Renal cortex interstitium (tissue), 11 donors: ENCODE results near the gene BOLA2B. TPM values are rescaled to one million over a fixed set of nuclear protein-coding genes. Genes with fewer than 3 reads are reported as not detected.
"Not testable (repeated sequence)": the region's sequence is repeated elsewhere in the genome, so short reads cannot be mapped to it uniquely, and the experiment has no call there.

Source experiments
- DNase-seq, 11 donors: peaks; one replicate each; pipeline ENCODE4 v3.0.0-alpha.2; 2013; ENCODE audit warnings: low read depth in 9 of 11, low spot score in 4 of 11; ENCODE audit errors: extremely low read depth in 1 of 11
- polyA plus RNA-seq, 3 donors: library from polyadenylated mRNA; unstranded; fragments of 120-200 nt; gene quantifications; one replicate each; pipeline ENCODE4 v1.2.1, GENCODE V29; 2013; ENCODE audit not compliant: insufficient read length in 3 of 3

The BOLA2B gene
- polyA plus RNA-seq, 3 donors, result 26.0 to 39.1 (median 36.5) TPM

DNA sequence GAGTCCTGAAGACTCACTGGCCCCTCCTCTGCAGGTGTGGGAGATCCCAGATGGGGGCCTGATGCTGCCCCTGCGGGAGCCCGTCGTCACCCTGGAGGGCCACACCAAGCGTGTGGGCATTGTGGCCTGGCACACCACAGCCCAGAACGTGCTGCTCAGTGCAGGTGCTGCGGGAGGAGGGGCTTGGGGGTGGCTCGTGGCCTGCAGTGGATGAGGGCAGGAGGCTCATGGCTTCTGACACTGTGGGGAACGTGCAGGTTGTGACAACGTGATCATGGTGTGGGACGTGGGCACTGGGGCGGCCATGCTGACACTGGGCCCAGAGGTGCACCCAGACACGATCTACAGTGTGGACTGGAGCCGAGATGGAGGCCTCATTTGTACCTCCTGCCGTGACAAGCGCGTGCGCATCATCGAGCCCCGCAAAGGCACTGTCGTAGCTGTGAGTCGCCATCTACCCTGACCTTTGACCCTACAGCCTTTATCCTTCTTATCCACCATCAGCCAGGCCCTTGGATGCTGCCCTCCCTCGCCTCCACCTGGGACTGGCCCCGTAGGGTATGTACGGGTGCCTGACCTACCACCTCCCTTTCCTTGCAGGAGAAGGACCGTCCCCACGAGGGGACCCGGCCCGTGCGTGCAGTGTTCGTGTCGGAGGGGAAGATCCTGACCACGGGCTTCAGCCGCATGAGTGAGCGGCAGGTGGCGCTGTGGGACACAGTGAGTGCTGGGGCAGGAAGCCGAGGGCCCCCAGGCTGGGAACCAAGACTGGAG, 6.5 kb downstream of the BOLA2B start:
- no peak for DNase-seq

DNA sequence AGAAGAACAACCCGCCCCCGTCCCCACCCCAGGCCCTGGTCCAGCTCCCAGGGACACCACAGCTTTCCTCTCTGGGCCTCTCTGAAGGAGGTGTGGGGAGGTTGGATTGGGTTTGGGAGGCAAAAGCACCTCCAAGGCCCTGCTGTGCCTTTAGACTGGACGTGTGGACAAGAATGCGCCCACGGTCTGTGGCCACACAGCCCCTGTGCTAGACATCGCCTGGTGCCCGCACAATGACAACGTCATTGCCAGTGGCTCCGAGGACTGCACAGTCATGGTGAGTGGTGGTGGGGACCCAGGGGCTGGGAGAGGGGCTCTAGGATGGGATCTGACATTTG, 7.1 kb downstream of the BOLA2B start:
- DNase-seq, result no peak

DNA sequence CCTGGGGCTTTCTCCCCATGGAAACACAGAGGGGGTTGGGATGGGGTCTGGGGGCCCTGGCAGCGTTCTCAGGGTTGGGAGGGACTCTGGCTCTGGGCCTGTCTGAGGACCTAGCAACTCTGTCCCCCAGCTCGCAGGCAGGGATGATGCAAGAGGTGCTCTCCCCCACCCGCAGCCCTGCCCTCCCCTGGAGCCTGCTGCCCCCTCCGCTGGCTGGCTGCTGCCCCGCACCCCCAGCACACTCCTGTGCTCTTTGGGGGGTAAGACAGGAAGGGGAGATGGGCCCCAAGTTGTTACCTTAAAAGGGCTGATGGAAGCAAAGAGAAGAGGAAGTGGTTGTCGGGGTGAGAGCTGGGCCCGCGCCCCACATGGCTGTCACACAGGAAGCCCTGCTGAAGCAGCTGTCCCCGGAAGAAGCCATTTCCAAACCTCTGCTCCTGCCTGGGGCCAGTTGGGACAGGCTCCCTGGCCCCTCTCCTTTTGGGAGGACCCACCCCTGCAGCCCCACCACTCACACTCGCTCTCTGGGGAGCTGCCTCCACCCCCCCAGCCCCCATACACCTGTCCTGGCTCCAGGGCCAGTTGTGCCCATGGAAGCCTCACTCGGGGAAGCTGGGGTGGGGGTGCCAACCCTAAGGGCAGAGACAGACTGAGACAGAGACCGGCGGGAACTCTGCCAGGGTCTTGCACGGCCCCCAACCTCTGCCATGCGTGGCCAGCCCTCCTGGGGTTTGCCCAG, 7.6 kb downstream of the BOLA2B start:
- no peak for DNase-seq

DNA sequence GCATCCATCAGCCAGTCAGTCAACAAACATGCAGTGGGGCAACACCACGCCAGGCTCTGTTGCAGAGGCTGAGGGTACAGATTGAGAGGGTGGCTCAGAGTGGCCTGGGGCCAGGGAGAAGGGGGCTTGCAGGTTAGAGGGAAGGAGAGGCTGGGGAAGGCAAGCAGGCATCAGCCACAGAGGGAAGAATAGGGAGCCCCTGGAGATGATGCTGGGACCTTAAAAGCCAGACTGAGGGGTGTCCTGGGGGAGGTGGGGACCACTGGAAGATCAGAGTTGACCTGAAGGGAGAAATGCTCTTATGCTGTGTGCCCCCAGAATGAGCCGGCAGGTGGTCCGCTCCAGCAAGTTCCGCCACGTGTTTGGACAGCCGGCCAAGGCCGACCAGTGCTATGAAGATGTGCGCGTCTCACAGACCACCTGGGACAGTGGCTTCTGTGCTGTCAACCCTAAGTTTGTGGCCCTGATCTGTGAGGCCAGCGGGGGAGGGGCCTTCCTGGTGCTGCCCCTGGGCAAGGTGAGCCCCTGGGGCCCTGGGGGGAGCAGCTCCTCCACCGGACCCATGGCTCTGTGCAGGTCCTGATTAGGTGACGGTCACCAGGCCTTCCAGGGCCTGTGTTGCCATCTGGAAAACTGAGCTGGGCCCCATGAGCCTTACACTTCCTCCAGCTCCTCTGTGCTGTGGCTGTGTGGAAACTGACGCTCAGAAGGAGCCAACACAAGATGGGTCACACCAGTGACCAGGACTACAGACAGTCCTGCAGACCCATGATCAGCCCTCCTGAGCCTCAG, 8.4 kb downstream of the BOLA2B start:
- DNase-seq, result no peak

DNA sequence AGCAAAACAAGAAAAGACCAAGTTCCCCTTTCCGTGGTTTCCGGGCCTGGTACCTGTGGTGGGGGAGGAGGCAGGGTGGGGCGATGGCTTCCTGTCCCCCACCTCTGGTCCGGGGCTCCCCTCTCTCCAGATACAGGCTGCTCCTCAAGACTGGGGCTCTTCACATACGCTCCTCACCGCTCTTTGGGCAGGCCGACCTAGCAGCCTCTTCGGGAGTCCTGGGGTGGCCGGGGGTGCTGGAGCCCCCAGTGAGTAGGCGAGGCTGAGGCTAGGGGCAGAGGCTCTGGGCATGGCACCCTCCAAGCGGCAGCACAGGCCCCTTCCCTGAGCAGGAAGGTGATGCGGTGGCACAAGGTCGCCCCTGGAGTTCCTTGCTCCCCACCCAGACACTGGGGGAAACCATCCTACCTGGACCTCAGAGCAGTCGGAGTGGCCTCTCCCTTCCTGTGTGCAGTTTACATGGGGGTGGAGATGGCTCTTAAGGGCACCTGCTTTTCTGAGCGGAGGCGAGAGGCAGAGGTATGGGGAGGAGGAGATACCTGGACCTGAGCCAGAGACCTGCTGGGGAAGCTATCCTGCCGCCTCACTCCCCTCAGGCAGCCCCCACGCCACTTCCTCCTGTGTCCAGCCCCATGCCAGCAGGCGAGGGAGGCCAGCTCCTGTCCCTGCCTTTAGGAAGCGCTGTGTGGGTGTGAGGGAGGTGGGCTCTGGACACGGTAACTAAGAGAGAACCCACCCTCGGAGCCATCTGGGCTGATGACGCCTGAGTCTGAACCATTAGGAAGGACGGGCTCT, 9.2 kb downstream of the BOLA2B start:
- no peak for DNase-seq

DNA sequence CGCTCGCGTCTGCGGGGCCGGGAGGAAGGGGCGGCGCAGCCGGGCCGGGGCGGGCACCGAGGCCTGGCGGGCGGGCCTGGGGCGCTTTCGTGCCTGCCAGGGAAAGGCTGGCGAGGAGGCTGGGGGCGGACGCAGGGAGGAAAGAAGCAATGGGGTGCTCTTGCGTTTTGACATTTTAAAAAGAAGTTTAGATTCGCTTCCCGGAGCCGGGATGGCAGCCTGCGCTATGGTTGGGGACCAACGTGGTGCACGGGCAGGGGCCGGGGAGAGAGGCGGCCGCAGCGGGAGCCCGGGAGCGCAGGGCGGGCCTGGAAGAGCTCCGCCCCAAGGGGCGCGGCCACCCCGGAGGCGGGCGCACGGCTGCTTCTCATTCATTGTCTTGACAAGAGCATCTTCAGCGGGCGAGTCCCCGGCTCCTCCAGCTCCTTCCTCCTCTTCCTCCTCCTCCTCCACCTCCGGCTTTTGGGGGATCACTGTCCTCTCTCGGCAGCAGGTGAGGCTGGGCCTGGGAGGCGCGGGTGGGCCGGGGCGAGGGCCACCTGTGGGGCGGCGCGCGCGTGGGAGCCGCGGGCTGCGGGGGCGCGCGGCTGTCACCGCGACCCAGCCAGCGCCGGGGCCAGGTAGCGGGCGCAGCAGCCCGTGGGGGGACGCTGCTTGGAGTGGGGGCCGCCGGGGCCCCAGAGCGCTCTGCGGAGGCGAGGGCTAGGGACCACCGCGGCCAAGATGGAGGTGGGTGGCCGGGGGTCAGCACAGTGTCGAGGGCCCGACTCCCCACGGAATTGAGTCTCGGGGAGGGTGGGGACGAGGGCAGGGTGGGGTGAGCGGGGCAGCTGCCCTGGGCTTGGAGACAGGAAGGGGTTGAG, 10.0 kb downstream of the BOLA2B start, which contains the start of gene CORO1A:
Gene CORO1A, plus strand, starts transcription at position 370 of the 863 bp plus-strand sequence. CDS start 1,608 bp downstream, outside the sequence.
- DNase-seq, result peak in 10 of 11 donors; percentile 41 to 76 (median 68)

DNA sequence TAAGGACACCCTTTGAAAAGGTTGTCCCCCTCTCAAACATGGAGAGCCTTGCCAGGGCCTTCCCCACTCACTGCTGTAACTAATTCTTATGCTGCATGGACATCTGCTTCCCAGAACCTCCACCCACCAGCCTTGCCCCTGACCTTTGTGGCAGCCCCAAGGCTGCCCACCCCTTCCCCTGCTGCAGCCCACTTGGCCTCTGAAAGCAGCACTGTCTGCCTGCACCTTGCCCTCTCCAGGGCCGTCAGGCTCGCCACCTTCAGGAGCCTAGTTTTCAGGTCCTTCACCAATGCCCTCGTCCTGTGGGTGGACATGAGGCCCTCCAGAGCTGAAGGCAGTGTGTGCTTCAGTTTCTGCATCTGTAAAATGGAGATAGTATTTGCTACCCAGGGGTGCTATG, 12.7 kb downstream of the BOLA2B start:
- DNase-seq, result no peak

DNA sequence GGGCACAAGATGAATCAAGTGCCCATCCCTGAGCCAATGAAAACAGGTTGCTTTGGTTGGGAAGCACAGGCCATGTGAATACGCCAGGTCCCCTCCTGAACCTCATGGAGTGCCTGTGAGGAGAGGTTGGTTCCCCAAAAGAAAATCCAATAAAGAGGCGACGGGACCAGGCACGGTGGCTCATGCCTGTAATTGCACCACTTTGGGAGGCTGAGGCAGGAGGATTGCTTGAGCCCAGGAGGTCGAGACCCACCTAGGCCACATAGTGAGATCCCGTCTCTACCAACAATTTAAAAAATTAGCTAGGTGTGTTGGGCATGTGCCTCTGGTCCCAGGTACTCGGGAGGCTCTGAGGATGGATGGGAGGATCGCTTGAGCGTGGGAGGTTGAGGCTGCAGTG, 13.5 kb downstream of the BOLA2B start:
- DNase-seq, result no peak

DNA sequence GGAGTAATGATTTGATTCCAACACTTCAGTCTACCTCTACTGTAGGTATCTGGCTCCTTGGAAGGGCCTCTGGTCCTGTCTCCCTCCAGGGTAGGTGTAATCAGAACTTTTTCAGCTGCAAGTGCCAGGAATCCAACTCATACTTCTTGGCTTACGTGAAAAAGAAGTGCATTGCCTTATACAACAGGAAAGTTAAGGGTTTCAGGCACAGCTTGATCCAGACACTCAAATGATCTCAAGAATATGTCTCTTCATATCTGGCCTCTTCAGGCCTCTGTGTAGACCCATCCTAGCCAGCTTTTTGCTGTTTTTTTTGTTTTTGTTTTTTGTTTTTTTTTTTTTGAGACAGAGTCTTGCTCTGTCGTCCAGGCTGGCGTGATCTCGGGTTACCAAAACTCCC, 14.3 kb downstream of the BOLA2B start:
- DNase-seq, result no peak

DNA sequence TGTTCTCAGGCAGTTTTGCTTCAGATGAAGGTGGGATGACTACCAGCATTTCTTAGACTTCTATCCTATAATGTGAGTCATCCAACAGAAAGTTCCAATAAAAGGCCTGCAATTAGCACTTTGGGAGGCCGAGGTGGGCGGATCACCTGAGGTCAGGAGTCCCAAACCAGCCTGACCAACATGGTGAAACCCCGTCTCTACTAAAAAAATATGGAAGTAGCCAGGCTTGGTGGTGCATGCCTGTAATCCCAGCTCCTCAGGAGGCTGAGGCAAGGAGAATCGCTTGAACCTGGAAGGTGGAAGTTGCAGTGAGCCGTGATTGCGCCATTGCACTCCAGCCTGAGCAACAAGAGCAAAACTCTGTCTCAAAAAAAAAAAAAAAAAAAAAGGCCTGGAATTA, 16.6 kb downstream of the BOLA2B start:
- DNase-seq, result not testable (repeated sequence)

DNA sequence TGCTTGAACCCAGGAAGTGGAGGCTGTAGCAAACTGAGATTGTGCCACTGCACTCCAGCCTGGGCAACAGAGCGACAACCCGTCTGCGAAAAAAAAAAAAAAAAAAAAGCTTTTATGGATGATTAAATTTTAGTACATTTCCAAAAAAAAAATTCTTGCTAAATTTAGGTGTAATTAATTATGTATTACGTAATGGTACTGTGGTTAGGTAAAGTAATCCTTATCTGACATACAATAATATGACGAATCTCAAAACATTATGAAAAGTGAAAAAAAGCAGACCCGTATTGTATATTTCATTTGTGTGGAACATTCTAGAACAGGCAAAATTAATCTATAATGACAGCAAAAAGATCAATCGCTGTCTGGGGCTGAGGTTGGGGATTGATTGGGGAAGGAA, 20.4 kb downstream of the BOLA2B start:
- no peak for DNase-seq

DNA sequence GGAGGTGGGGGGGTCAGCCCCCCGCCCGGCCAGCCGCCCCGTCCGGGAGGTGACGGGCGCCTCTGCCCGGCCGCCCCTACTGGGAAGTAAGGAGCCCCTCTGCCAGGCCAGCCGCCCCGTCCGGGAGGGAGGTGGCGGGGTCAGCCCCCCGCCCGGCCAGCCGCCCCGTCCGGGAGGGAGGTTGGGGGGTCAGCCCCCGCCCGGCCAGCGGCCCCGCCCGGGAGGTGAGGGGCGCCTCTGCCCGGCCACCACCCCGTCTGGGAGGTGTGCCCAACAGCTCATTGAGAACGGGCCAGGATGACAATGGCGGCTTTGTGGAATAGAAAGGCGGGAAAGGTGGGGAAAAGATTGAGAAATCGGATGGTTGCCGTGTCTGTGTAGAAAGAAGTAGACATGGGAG, 23.3 kb downstream of the BOLA2B start:
- not testable (repeated sequence) for DNase-seq

DNA sequence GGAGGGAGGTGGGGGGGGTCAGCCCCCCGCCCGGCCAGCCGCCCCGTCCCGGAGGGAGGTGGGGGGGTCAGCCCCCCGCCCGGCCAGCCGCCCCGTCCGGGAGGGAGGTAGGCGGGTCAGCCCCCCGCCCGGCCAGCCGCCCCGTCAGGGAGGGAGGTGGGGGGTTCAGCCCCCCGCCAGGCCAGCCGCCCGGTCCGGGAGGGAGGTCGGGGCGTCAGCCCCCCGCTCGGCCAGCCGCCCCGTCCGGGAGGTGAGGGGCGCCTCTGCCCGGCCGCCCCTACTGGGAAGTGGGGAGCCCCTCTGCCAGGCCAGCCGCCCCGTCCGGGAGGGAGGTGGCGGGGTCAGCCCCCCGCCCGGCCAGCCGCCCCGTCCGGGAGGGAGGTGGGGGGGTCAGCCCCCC, 24.1 kb downstream of the BOLA2B start:
- DNase-seq, result not testable (repeated sequence)

DNA sequence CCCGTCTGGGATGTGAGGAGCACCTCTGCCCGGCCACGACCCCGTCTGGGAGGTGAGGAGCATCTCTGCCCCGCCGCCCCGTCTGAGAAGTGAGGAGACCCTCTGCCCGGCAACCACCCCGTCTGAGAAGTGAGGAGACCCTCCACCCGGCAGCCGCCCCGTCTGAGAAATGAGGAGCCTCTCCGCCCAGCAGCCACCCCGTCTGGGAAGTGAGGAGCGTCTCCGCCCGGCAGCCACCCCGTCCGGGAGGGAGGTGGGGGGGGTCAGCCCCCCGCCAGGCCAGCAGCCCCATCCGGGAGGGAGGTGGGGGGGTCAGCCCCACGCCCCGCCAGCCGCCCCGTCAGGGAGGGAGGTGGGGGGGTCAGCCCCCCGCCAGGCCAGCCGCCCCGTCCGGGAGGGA, 24.7 kb downstream of the BOLA2B start:
- DNase-seq, result not testable (repeated sequence)

DNA sequence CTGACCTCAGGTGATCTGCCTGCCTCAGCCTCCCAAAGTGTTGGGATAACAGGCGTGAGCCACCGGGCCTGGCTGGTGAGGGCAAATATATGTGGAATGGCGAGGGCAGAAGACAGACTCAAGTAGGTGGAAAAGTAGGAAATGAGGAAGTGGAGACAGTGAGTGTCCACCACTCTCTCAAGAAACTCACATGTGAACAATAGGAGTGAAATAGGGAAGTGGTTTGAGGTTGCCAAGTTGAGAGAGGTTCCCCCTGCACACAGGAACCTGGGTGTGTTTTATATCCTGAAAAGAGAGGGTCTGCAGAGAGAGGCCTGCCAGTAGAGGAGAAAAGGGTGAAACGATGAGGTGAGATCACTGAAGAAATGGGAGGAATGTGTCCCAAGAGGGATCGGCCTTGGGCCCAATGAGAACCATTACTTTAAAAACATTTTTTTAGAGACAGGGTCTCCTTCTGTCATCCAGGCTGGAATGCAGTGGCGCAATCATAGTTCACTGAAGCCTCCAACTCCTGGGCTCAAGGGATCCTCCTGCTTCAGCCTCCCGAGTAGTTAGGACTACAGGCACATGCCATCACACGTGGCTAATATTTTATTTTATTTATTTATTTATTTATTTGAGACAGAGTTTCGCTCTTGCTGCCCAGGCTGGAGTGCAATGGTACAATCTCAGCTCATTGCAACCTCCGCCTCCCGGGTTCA, 27.1 kb downstream of the BOLA2B start:
- no peak for DNase-seq

DNA sequence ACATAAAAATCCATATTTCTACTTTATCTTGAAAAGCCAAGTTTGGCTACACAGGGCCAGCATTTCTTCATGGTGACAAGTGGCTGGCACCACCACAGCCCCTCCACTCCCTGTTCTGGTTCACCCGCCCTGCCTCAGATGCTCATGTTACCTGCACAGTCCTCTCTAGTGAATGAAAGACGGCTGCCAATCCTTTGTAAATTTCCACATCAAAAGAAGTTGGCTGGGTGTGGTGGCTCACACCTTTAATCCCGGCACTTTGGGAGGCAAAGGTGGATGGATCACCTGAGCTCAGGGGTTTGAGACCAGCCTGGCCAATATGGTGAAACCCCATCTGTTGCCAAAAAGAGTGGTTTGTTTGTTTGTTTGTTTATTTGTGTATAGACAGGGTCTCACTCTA, 29.9 kb downstream of the BOLA2B start:
- no peak for DNase-seq

DNA sequence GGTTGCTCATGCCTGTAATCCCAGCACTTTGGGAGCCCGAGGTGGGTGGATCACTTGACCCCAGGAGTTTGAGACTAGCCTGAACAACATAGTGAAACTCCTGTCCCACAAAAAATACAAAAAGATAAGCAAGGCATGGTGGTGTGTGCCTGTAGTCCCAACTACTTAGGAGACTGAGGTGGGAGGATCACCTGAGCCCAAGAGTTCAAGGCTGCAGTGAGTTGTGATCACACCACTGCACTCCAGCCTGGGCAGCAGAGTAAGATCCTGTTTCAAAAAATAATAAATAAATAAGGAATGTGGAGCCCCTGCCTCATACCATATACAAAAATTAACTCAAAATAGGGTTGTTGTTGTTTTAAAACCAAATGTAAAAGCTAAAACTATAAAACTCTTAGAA, 36.3 kb downstream of the BOLA2B start:
- no peak for DNase-seq

DNA sequence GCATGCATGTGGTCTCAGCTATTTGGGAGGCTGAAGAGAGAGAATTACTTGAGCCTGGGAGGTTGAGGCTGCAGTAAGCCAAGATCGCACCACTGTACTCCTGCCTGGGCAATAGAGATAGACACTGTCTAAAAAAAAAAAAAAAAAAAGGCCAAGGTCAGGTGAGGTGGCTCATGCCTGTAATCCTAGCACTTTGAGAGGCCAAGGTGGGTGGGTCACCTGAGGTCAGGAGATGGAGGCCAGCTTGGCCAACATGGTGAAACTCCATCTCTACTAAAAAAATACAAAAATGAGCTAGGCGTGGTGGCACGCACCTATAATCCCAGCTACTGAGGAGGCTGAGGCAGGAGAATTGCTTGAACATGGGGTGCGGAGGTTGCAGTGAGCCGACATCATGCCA, 38.3 kb downstream of the BOLA2B start:
- no peak for DNase-seq
